Heart left ventricle (tissue), 13 donors: ENCODE data around the gene SLC7A1.

Experiments
- CTCF ChIP-seq, 12 donors: fragments of 200-600 bp; sonication (generic) in 4 of 12; IDR thresholded peaks; one replicate each; pipeline versions ENCODE4 v1.5.0 to v1.8.0; 2018 to 2022; ENCODE audit warnings: antibody characterized with exemption in 12 of 12, mild to moderate bottlenecking in 5 of 12
- POLR2A ChIP-seq, 2 donors: fragments of 450-650 bp; IDR thresholded peaks; one replicate each; pipeline ENCODE4 v1.6.1; 2017; ENCODE audit warnings: antibody characterized with exemption in 2 of 2, mild to moderate bottlenecking in 2 of 2, moderate library complexity in 2 of 2
- donor health status: ischemic (EF 13 %, LVEDD 7.1; RV severe dilation, severe dysfunction).
- donor health status: DM: no; HTN: yes; CAD: no.
- donor health status: DM: no; HTN: no; CAD: no.
- donor health status: ischemic (EF 25% LVEDD 6.9; RV normal size, moderate dysfunction).
- donor health status: ischemic (EF 25% LVEDD 5.7; RV mildly dilated, moderate dysfunction).
- donor health status: ischemic (EF 35%, LVEDD 5.7; RV mildly dilated, moderate dysfunction).
- donor health status: nonischemic (EF 11% LVEDD 7.7; RV severe dilation, severe dysfunction).
- donor health status: DM: yes; HTN: yes; CAD: no.
- donor health status: PGD.
- donor health status: ischemic (EF 29% LVEDD 5.4; RV normal size, mild dysfunction).
- donor health status: nonischemic (EF 23%, LVEDD 6.1; RV moderate dilation, normal function).

GRCh38 chr13:29509999-29510589 is 85.4 kb downstream of the SLC7A1 start:
- TF ChIP-seq CTCF (IDR thresholded peaks at IDR 0.05) (no peak), POLR2A (IDR thresholded peaks at IDR 0.05) (no peak)
